Hypothalamus (tissue), 51 donors: ENCODE data around the gene CDX1.

Source experiments
- DNase-seq, 51 donors: peaks; one replicate each; lab custom pipeline; 2025; lab: John Stamatoyannopoulos, UW

Gene CDX1

GRCh38 chr5:150131461-150131860 is 35.1 kb upstream of the CDX1 start:
- no peak for DNase-seq

- no peak for DNase-seq
These were observed 34.4 kb upstream of the CDX1 start for GRCh38 chr5:150131978-150132694.

- DNase-seq: no peak
These were observed 33.8 kb upstream of the CDX1 start for GRCh38 chr5:150132740-150133139.

GRCh38 chr5:150133581-150134197 is 32.9 kb upstream of the CDX1 start:
- DNase-seq: no peak

GRCh38 chr5:150134198-150134588 is 32.4 kb upstream of the CDX1 start:
- DNase-seq: no peak

GRCh38 chr5:150135557-150136304 is 30.8 kb upstream of the CDX1 start:
- no peak for DNase-seq

GRCh38 chr5:150136305-150137167 is 30.0 kb upstream of the CDX1 start:
- DNase-seq: no peak

- DNase-seq: no peak
These were observed 29.2 kb upstream of the CDX1 start for GRCh38 chr5:150137168-150137957.

GRCh38 chr5:150137997-150138396 is 28.6 kb upstream of the CDX1 start:
- DNase-seq: no peak

- DNase-seq: peak in 31 of 51 donors; percentile 22 to 83 (median 49)
These were observed 27.9 kb upstream of the CDX1 start for GRCh38 chr5:150138551-150139265.

- no peak for DNase-seq
These were observed 27.2 kb upstream of the CDX1 start for GRCh38 chr5:150139334-150139733.

- no peak for DNase-seq
These were observed 25.7 kb upstream of the CDX1 start for GRCh38 chr5:150140830-150141229.

GRCh38 chr5:150141544-150142184 is 24.9 kb upstream of the CDX1 start:
- DNase-seq: no peak

GRCh38 chr5:150142185-150142958 is 24.2 kb upstream of the CDX1 start:
- DNase-seq: no peak

- DNase-seq: no peak
These were observed 23.6 kb upstream of the CDX1 start for GRCh38 chr5:150142959-150143349.

GRCh38 chr5:150143350-150144245 is 23.0 kb upstream of the CDX1 start:
- peak in 19 of 51 donors; percentile 3 to 69 (median 30) for DNase-seq

- DNase-seq: peak in 13 of 51 donors; percentile 12 to 47 (median 34)
These were observed 22.3 kb upstream of the CDX1 start for GRCh38 chr5:150144246-150144801.
